GM18505 (cell line): ENCODE data around the gene SNX14.
A peak's percentile ranks its signal among the peaks of the same experiment; 100 is the strongest.

Source experiments
- ATAC-seq: cut with Tn5 transposase; IDR thresholded peaks from one replicate; pipeline ENCODE4 v1.9.1; 2021; ENCODE audit not compliant: unreplicated experiment
- POLR2A ChIP-seq: IDR thresholded peaks from 4 replicates; pipeline ENCODE4 v1.6.1; 2011; ENCODE audit warnings: borderline replicate concordance; ENCODE audit not compliant: insufficient read depth, insufficient read length; ENCODE audit errors: extremely low read depth

The SNX14 gene

DNA sequence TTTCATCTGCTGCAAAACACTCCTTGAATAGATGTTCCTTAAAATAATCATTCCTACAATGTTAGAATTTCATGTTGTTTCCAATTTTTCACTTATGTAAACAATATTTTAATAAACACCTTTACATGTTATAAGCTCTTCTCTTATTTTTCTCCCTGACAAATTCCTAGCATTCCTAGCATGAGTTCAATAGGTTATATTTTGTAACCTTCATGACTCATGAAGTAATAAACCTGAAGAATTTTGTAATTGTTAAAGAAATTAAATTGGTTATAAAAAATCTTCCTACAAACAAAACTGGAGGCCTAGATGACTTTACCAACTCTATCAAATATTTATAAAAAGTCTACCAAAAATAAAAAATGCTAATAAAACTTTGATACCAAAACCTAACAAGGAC is 77.5 kb downstream of the SNX14 start:
- ATAC-seq = no peak
- no peak for TF ChIP-seq POLR2A

DNA sequence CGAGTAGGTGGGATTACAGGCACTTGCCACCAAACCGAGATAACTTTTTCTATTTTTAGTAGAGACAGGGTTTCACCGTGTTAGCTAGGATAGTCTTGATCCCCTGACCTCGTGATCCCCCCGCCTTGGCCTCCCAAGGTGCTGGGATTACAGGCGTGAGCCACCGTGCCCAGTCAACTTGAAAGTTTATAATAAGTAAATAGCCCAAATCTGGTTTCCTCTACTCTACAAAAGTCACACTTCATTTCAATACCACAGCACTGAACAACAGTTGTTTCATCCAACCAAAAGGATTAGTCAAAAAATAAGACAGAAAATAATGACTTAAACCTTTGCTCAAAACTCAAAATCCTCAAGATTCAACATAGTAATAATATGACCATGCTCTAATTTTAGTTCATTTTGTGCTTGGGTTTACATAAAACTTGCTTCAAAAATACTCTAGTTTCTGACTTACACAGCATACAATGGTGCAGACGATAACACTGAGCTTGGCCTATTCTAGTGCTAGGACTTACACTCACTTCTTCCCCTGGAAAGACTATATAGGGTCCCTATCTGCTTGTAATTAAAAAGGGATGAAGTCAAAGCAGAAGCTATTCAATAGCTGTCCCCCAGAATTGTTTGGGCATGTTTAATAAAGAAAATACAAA is 87.1 kb downstream of the SNX14 start:
- no peak for TF ChIP-seq POLR2A
- no peak for ATAC-seq

DNA sequence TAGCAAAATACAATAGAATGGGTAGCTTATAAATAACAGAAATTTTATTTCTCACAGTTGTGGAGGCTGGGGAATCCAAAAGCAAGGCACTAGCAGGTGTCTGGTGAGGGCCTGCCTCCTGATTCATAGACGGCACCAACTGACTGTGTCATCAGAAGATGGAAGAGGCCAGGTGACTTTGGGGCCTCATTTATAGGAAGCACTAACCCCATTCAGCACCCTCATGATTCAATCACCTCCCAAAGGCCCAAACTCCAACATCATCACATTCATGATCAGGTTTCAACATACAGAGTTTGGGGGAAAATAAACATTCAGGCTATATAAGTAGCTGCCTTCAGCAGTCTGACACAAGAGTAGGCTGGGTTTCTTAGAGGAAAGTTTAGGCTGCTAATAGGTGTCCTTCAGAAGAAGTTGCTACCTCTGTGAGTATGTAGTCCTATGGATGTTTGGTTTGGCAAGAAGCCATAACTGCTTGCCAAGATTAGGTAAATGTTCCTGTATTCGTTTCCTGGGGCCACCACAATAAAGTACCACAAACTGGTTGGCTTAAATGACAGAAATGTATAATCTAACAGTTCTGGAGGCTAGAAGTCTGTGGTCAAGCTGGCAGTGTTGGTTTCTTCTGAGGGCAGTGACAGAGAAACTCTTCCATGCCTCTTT is 94.9 kb downstream of the SNX14 start:
- ATAC-seq = no peak
- no peak for TF ChIP-seq POLR2A

DNA sequence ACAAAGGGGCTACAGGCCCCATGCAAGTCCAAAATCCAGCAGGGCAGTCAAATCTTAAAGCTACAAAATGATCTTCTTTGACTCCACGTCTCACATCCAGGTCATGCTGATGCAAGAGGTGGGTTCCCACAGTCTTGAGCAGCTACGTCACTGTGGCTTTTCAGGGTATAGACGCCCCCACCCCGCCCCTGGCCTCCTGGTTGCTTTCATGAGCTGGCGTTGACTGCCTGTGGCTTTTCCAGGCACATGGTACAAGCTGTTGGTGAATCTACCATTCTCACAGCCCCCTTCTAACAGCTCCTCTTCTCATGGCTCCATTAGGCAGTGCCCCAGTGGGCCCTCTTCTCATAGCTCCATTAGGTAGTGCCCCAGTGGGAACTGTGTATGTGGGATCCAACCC is 96.8 kb downstream of the SNX14 start:
- no peak for ATAC-seq
- no peak for TF ChIP-seq POLR2A

DNA sequence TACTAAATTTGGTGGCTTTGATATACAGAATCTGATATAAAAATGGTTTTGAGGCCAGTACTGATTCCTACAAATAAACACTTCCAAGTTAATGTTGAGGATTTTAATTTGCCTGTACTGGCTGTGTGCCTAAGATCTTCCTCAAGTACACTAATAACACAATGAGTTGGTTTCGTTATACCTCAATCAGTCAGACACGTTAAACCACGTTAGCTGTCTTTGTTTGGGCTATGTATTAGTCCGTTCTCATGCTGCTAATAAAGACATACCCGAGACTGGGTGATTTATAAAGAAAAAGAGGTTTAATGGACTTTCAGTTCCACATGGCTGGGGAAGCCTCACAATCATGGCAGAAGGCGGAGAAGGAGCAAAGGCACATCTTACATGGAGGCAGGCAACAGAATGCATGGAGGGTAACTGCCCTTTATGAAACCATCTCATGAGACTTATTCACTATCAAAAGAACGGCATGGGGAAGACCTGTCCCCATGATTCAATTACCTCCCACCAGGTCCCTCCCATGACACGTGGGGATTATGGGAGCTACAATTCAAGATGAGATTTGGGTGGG is 97.6 kb downstream of the SNX14 start:
- no peak for ATAC-seq
- TF ChIP-seq POLR2A = no peak

DNA sequence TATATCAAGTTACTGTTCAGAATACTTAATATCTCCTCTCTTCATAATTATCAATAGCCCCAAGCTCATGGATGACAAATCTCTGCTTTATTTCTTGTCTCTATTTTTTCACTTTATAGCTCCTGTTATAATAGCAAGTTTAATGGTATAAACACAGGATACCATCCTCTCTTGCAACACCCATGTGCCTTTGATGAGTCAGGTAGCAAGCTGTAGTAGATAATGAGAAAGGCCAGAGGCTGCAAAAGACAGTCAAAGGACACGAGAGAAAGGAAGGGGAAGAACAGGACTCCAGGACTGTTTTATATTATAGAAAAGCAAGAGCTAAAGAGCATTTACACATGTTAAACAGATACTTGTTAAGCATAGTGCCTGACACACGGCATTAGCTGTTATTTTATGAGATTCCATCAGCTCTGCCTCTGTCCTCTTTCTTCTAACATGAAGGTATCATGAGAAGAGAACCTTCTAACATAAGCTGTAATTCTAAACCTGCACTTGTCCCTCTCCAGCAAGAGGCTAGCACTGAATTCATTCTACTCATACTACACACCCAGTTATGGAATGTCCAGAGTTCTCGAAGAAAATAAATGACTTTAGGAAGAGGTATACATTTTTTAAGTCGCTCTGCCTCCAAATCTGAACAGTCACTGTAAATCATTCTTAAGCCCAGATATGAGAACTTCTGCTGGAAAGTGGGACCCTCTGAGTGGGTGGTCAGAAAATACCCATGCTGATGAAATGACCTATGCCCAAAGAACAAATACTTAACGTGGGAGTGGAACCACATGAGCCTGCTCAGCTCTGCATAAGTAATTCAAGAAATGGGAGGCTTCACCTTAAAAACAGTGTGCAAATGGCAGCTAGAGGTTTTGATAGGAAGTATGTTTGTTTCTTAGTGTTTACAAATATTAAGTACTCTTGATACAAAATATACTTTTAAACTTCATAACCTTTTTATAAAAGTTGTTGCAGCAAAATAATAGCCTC is 98.8 kb downstream of the SNX14 start:
- TF ChIP-seq POLR2A = no peak
- ATAC-seq = no peak

DNA sequence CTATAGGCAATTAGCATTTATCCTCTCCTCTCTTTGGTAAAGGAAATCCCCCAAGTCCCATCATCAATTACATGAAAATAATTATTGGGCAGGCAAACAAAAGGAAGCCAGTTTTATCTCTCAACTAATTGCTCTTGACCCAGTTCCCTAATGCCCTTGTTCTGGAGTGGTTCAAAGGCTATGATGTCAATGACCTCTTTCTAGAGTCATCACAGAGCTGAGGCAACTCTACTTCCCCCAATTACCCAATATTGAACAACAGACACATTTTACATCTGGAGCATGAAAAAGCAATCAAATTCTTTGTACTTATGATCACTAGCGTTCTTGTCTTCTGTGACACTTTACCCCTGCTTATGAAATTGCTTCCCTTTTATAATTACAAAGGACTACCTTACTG is 100.3 kb downstream of the SNX14 start:
- no peak for TF ChIP-seq POLR2A
- no peak for ATAC-seq

DNA sequence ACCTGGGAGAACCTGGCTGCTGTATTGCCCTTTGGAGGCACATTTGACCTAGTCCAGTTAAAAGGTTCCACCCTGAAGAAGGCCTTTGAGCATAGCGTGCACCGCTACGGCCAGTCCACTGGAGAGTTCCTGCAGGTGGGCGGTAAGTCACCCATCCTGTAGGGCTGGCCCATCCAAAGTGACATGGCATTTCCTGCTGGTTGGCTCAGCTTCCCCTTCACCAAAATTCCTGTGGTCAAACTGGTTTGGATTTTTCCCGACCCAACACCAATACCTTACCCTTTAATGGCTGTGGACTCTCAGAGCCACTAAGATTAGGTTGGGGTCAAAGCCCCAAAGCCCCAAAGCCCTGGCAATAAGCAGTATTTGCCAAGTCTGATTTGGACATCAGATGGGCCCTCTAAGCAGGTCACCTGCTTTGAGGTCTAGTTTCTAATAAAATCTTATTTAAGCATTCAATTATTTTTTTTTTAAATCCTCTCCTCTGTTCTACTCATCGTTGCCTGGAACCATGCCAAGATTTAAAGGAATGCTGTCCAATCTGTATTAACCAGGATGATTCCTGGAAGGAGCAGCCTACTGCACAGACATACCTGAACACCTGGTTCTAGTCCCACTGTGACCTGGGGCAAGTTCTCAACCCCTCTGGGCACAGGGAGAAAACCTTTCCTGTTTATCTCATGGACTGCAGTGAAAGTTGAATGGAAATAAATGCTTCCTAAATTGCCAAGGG is 103.0 kb downstream of the SNX14 start:
- TF ChIP-seq POLR2A = no peak

DNA sequence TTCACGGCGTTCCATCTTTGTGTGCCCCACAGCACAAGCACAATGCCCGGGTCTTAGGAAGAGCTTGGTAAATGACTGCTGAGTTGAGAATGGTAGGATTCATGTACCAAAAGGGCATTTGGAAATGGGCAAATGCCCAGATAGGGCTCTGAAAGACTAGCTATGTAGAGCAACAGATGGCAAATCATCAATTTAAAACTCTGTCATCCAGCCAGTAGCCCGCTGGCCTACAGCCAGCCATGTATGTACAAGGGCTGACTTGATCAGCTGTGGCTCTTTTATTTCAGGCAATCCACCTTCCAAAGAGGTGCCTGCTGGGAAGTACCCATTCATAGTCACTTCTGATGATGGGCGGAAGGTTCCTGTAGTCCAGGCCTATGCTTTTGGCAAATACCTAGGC is 108.7 kb downstream of the SNX14 start:
- no peak for TF ChIP-seq POLR2A
- no peak for ATAC-seq

More for the DNA sequence above, 103.0 kb downstream of the SNX14 start:
- ATAC-seq = no peak

DNA sequence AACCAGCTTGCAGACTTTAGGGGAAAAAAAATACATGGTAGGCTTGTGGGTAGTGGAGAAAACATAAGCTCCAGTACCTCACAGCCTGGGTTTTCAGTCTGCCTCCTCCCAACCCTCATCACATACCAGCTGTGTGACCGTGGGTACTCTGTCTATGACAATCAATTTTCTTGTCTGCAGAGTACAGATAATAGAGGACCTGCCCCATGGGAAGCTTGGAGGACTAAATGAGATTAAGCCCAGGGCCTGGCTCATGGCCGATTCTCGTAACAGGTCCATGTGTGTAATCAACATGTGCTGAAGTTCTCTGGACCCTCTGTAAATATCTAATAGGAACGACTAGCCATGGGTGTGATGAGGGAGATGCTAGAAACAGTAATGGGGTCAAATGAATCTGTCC is 109.8 kb downstream of the SNX14 start:
- no peak for TF ChIP-seq POLR2A
- ATAC-seq = no peak

DNA sequence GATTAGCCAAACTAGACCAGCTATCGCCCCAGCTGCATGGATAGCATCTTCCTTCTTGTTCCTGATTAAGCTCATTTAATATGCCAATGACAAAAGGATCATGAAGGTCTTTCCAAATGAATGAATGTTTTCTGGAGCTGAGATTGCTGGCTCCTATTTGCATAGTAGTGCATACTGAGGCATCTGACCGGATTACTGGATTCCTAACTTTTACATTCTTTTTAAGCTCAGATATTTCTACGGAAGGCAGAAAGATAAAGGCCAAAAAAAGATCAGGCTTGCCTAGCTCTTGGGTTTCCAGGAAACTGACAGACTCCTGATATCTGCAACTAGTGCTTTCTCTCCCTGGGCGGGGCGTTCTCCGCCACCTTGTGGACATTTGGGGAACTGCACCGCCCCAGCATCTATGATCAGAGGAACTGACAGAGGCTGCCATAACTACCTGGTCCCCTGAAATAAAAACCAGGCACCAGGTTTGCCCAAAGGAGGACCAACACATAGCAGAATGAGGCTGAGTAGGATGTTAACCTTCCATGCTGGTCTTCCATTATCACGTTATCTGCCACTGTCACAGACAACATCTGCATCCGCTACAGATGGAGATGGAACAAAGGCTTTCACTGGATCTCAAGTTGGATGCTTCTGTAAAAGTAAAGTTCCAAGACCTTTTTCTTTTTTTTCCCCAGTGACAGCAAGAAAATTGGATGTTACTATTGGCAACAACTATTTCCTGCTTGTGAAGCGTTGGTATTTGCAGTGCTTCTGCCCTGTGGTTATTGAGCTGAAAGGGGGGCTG is 110.6 kb downstream of the SNX14 start:
- ATAC-seq = peak; percentile 86
- no peak for TF ChIP-seq POLR2A
